Hepatocyte (in vitro differentiated cells): ENCODE data around the gene PTTG1IP. TPM values are rescaled to one million over a fixed set of nuclear protein-coding genes. Genes with fewer than 3 reads are reported as not detected.

Experiments used
- DNase-seq: peaks from one replicate; pipeline ENCODE4 v3.0.0-alpha.2; 2016; ENCODE audit warnings: low spot score
- H2AFZ ChIP-seq: fragments of 200-600 bp; sonication (generic); 2 replicates; pipeline ENCODE4 v1.6.0; 2016; ENCODE audit warnings: antibody characterized with exemption, mild to moderate bottlenecking
- H3K27ac ChIP-seq: fragments of 200-600 bp; sonication (generic); 2 replicates; pipeline ENCODE4 v1.5.1; 2016; ENCODE audit warnings: mild to moderate bottlenecking
- H3K27me3 ChIP-seq: fragments of 200-600 bp; sonication (generic); 2 replicates; pipeline ENCODE4 v1.6.1; 2016
- H3K36me3 ChIP-seq: fragments of 200-600 bp; sonication (generic); replicated peaks from 2 replicates; pipeline ENCODE4 v1.5.1; 2016; ENCODE audit warnings: low read depth; ENCODE audit not compliant: insufficient read depth
- H3K4me1 ChIP-seq: fragments of 200-600 bp; sonication (generic); 2 replicates; pipeline ENCODE4 v1.5.1; 2016; ENCODE audit warnings: mild to moderate bottlenecking, moderate library complexity; ENCODE audit not compliant: insufficient read depth
- H3K4me2 ChIP-seq: fragments of 200-600 bp; sonication (generic); 2 replicates; pipeline ENCODE4 v1.6.0; 2016
- H3K4me3 ChIP-seq: fragments of 200-600 bp; sonication (generic); 2 replicates; pipeline ENCODE4 v1.5.1; 2016; ENCODE audit warnings: mild to moderate bottlenecking
- H3K79me2 ChIP-seq: fragments of 200-600 bp; sonication (generic); 2 replicates; pipeline ENCODE4 v1.6.0; 2017; ENCODE audit warnings: mild to moderate bottlenecking
- H3K9me2 ChIP-seq: fragments of 200-600 bp; sonication (generic); replicated peaks from 2 replicates; pipeline ENCODE4 v1.6.0; 2017; ENCODE audit warnings: mild to moderate bottlenecking; ENCODE audit not compliant: insufficient read depth
- H3K9me3 ChIP-seq: fragments of 200-600 bp; sonication (generic); 2 replicates; pipeline ENCODE4 v1.5.1; 2016; ENCODE audit warnings: low read depth, mild to moderate bottlenecking
- H4K20me1 ChIP-seq: fragments of 200-600 bp; sonication (generic); 2 replicates; pipeline ENCODE4 v1.6.0; 2016; ENCODE audit warnings: mild to moderate bottlenecking; ENCODE audit not compliant: insufficient read depth, poor library complexity, severe bottlenecking
- CTCF ChIP-seq: fragments of 200-600 bp; sonication (generic); IDR thresholded peaks from 2 replicates; pipeline ENCODE4 v1.5.1; 2016; ENCODE audit warnings: antibody characterized with exemption, mild to moderate bottlenecking; ENCODE audit not compliant: poor library complexity
- EZH2 ChIP-seq: fragments of 200-600 bp; sonication (generic); IDR thresholded peaks from 2 replicates; pipeline ENCODE4 v1.6.1; 2016; ENCODE audit warnings: antibody characterized with exemption, mild to moderate bottlenecking, borderline replicate concordance
- EZH2phosphoT487 ChIP-seq: fragments of 200-600 bp; sonication (generic); IDR thresholded peaks from one replicate; pipeline ENCODE4 v1.6.1; 2018; ENCODE audit warnings: antibody characterized with exemption, mild to moderate bottlenecking, low read depth, moderate library complexity; ENCODE audit not compliant: unreplicated experiment, severe bottlenecking
- WGBS: methylation state at CpG from one replicate; pipeline ENCODE4 v1.1.6; 2016; ENCODE audit warnings: low lambda C conversion rate; ENCODE audit errors: missing lambda C conversion rate; 5-methylcytosine and 5-hydroxymethylcytosine counted together
- polyA plus RNA-seq: library from polyadenylated mRNA; unstranded; fragments of >200 nt; fragmentation: Nextera tagmentation; extraction: Ambion mirVana; gene quantifications from 2 replicates; pipeline ENCODE4 v1.2.1, GENCODE V29; 2016
- total RNA-seq: library from RNA; depleted of rRNA; stranded (reverse); fragments of >200 nt; gene quantifications from 2 replicates; pipeline ENCODE4 v1.2.3, GENCODE V29; 2014

The PTTG1IP gene
- total and polyA plus RNA-seq, 2 experiments from 2014 or later, result 344 to 362 TPM

GRCh38 chr21:44885615-44886014, 12.1 kb upstream of the PTTG1IP start:
- H3K79me2 ChIP-seq, result no peaks in the 10 kb centered on the region
- H3K4me2 ChIP-seq, result no peak overlapping the region
- H3K9me2 ChIP-seq, result no peaks in the 10 kb centered on the region
- no peaks in the 10 kb centered on the region for H3K36me3 ChIP-seq
- H3K4me1 ChIP-seq, result peaks cover 9% of the 10 kb centered on the region
- WGBS, result 86% methylated on average over 10 of the region's 11 CpGs
- no peaks in the 10 kb centered on the region for H3K27me3 ChIP-seq
- TF ChIP-seq EZH2phosphoT487 (no peak), CTCF (no peak), EZH2 (no peak)
- no peak overlapping the region for H2AFZ ChIP-seq
- H3K9me3 ChIP-seq, result no peaks in the 10 kb centered on the region
- H3K27ac ChIP-seq, result no peak overlapping the region
- no peak overlapping the region for H3K4me3 ChIP-seq
- DNase-seq, result no peak
- H4K20me1 ChIP-seq, result no peaks in the 10 kb centered on the region

GRCh38 chr21:44884097-44884496, 10.6 kb upstream of the PTTG1IP start:
- H3K4me2 ChIP-seq, result no peak overlapping the region
- H4K20me1 ChIP-seq, result no peaks in the 10 kb centered on the region
- H3K4me3 ChIP-seq, result no peak overlapping the region
- DNase-seq, result no peak
- WGBS, result 79% methylated on average over 7 of the region's 7 CpGs
- H3K9me3 ChIP-seq, result no peaks in the 10 kb centered on the region
- no peaks in the 10 kb centered on the region for H3K79me2 ChIP-seq
- no peak overlapping the region for H3K27ac ChIP-seq
- TF ChIP-seq CTCF (no peak), EZH2phosphoT487 (no peak), EZH2 (no peak)
- H3K4me1 ChIP-seq, result peaks cover 9% of the 10 kb centered on the region
- H3K9me2 ChIP-seq, result no peaks in the 10 kb centered on the region
- no peak overlapping the region for H2AFZ ChIP-seq
- no peaks in the 10 kb centered on the region for H3K36me3 ChIP-seq
- no peaks in the 10 kb centered on the region for H3K27me3 ChIP-seq

GRCh38 chr21:44883250-44883649, 9.8 kb upstream of the PTTG1IP start:
- no peak overlapping the region for H3K4me3 ChIP-seq
- H3K79me2 ChIP-seq, result no peaks in the 10 kb centered on the region
- H3K4me2 ChIP-seq, result no peak overlapping the region
- no peak overlapping the region for H3K27ac ChIP-seq
- H3K9me2 ChIP-seq, result no peaks in the 10 kb centered on the region
- H3K4me1 ChIP-seq, result peaks cover 9% of the 10 kb centered on the region
- no peaks in the 10 kb centered on the region for H4K20me1 ChIP-seq
- H3K9me3 ChIP-seq, result no peaks in the 10 kb centered on the region
- no peak for DNase-seq
- H3K27me3 ChIP-seq, result no peaks in the 10 kb centered on the region
- H3K36me3 ChIP-seq, result no peaks in the 10 kb centered on the region
- WGBS, result 96% methylated on average over 11 of the region's 11 CpGs
- TF ChIP-seq EZH2 (no peak), CTCF (no peak), EZH2phosphoT487 (no peak)
- no peak overlapping the region for H2AFZ ChIP-seq
